Gastroesophageal sphincter (tissue), 4 donors: ENCODE data around the gene SLC7A10. TPM values are rescaled to one million over a fixed set of nuclear protein-coding genes. Genes with fewer than 3 reads are reported as not detected.
A peak's percentile ranks its signal among the peaks of the same experiment; 100 is the strongest.

Source experiments
- ATAC-seq: fragments of 150-250 bp; one replicate; pipeline ENCODE4 v1.9.1; 2016; ENCODE audit warnings: mild to moderate bottlenecking, moderate library complexity
- H3K27ac ChIP-seq, 4 donors: fragments of 200-600 bp; sonication (generic) in 3 of 4; 1 replicate in 3 of 4; 2 replicates in 1 of 4; pipeline ENCODE4 v1.5.1; 2016 to 2019
- H3K27me3 ChIP-seq: fragments of 200-600 bp; sonication (generic); one replicate; pipeline ENCODE4 v1.5.1; 2019
- H3K36me3 ChIP-seq, 2 donors: fragments of 200-600 bp; sonication (generic); one replicate each; pipeline ENCODE4 v1.5.1; 2019; ENCODE audit warnings: control low read depth in 1 of 2
- H3K4me1 ChIP-seq, 3 donors: fragments of 200-600 bp; sonication (generic); 1 replicate in 2 of 3; 2 replicates in 1 of 3; pipeline ENCODE4 v1.5.1; 2016 to 2019; ENCODE audit warnings: control low read depth in 2 of 3
- H3K4me3 ChIP-seq, 2 donors: fragments of 200-600 bp; sonication (generic); one replicate each; pipeline ENCODE4 v1.5.1; 2019; ENCODE audit warnings: mild to moderate bottlenecking in 1 of 2, moderate library complexity in 1 of 2
- H3K9me3 ChIP-seq, 3 donors: fragments of 200-600 bp; sonication (generic); one replicate each; pipeline ENCODE4 v1.5.1; 2017 to 2019; ENCODE audit warnings: control low read depth in 2 of 3
- CTCF ChIP-seq, 4 experiments: fragments of 200-600 bp in 2 of 4; fragments of 450-650 bp in 2 of 4; sonication (generic) in 1 of 4; IDR thresholded peaks; one replicate each; pipeline ENCODE4 v1.5.1; 2017 to 2019; ENCODE audit warnings: antibody characterized with exemption in 4 of 4, mild to moderate bottlenecking in 2 of 4, moderate library complexity in 2 of 4
- EP300 ChIP-seq: sonication (generic); formaldehyde crosslinking; IDR thresholded peaks from one replicate; pipeline ENCODE4 v1.6.1; 2017; ENCODE audit warnings: antibody characterized with exemption, mild to moderate bottlenecking
- POLR2A ChIP-seq, 2 donors: fragments of 450-650 bp; IDR thresholded peaks; one replicate each; pipeline ENCODE4 v1.6.1; 2017; ENCODE audit warnings: antibody characterized with exemption in 2 of 2, mild to moderate bottlenecking in 2 of 2, moderate library complexity in 1 of 2
- POLR2AphosphoS5 ChIP-seq: sonication (generic); formaldehyde crosslinking; IDR thresholded peaks from one replicate; pipeline ENCODE4 v1.6.1; 2017; ENCODE audit warnings: antibody characterized with exemption
- WGBS, 2 donors: methylation state at CpG; one replicate each; pipeline ENCODE4 v1.1.5; 2018; ENCODE audit warnings: low coverage in 1 of 2; 5-methylcytosine and 5-hydroxymethylcytosine counted together
- total RNA-seq, 4 donors: library from RNA; depleted of rRNA; stranded (reverse); fragments of >200 nt; gene quantifications; one replicate each; pipeline ENCODE4 v1.1.0, GENCODE V29; 2016

The SLC7A10 gene
- total RNA-seq, 4 donors from 2014 or later, result not detected

DNA sequence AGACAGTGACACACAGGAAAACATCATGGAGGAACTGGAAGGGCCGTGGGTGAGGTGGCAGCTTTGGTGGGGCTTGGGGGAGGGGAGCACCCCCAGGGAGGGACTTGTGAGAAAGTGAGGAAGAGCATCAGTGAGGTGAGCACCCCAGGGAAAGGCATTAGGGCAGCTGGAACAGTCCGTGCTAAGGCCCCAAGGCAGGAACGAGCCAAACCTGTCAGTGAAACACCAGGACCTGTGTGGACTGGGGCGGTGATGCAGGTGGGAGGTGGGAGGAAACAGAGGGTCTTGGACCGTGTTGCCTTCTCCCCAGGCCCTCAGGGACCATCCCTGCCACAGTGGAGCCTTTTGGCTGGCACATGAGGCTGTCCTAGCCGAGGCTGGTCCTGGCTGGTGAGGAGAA lies 17.3 kb upstream of the SLC7A10 start:
- H3K4me3 ChIP-seq, result no peak overlapping the region
- no peaks in the 10 kb centered on the region for H3K36me3 ChIP-seq
- no peak overlapping the region for H3K27ac ChIP-seq
- TF ChIP-seq POLR2A (IDR thresholded peaks at IDR 0.05), result no peak
- no peak for TF ChIP-seq CTCF (IDR thresholded peaks at IDR 0.05)
- no peak for TF ChIP-seq EP300
- no peak for TF ChIP-seq POLR2AphosphoS5
- peaks cover 27% of the 10 kb centered on the region for H3K27me3 ChIP-seq
- peaks cover 0 to 12% (median 0%) of the 10 kb centered on the region in 3 donors for H3K9me3 ChIP-seq
- WGBS, 2 donors, result 77% methylated on average over 4 of the region's 6 CpGs; no CpG with 5 or more reads in 1 of the 2 donors
- no peak for ATAC-seq
- peaks cover 0 to 10% (median 0%) of the 10 kb centered on the region in 3 donors for H3K4me1 ChIP-seq

- Histone ChIP-seq H3K27ac (no peak overlapping the region), H3K4me3 (no peak overlapping the region), H3K9me3 (peaks cover 0 to 12% (median 0%) of the 10 kb centered on the region in 3 donors), H3K27me3 (peaks cover 27% of the 10 kb centered on the region), H3K4me1 (peaks cover 0 to 10% (median 0%) of the 10 kb centered on the region in 3 donors), H3K36me3 (no peaks in the 10 kb centered on the region)
- whole genome bisulfite sequencing, 2 donors, result 85% methylated on average over 5 of the region's 10 CpGs; no CpG with 5 or more reads in 1 of the 2 donors
- ATAC-seq, result no peak
- no peak for TF ChIP-seq POLR2A (IDR thresholded peaks at IDR 0.05)
- TF ChIP-seq POLR2AphosphoS5, result no peak
- no peak for TF ChIP-seq EP300
- no peak for TF ChIP-seq CTCF (IDR thresholded peaks at IDR 0.05)
Observed at GRCh38 chr19:33242131-33242530, 16.5 kb upstream of the SLC7A10 start.

DNA sequence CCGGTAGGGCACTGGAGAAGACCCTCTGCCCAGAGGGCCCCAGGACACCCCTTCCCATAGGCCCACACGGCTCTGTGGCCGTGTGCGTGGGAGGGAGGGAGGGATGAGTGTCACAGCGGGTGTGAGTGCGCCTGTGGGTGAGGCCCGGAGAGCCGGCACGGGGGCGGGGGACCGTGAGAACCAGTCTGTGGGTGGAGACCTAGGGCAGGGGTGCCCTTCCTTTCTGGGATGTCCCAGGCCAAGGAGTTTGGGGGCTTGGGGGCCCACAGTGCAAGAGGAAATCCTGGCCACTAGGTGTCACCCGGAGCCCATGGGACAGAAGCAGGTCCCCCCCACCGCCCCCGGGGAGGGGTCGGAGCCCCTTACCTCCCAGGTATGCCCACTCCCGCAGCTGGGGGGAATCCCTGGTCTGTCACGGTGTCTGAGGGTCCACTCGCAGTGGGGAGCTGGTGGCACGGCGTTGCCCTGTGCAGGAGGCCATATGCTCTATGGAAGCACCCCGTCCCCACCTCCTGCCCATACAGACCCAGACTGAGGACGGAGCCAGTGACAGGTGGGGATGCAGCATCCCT lies 16.0 kb upstream of the SLC7A10 start:
- Histone ChIP-seq H3K27me3 (peaks cover 27% of the 10 kb centered on the region), H3K4me3 (no peak overlapping the region), H3K36me3 (no peaks in the 10 kb centered on the region), H3K4me1 (peaks cover 0 to 10% (median 0%) of the 10 kb centered on the region in 3 donors), H3K9me3 (peaks cover 0 to 12% (median 0%) of the 10 kb centered on the region in 3 donors), H3K27ac (no peak overlapping the region)
- TF ChIP-seq CTCF (IDR thresholded peaks at IDR 0.05) (peak in 3 of 4 experiments; percentile 55 to 89 (median 67)), EP300 (no peak)
- WGBS, 2 donors, result no CpG with 5 or more reads among the region's 22 CpGs
- ATAC-seq, result peak; percentile 29

DNA sequence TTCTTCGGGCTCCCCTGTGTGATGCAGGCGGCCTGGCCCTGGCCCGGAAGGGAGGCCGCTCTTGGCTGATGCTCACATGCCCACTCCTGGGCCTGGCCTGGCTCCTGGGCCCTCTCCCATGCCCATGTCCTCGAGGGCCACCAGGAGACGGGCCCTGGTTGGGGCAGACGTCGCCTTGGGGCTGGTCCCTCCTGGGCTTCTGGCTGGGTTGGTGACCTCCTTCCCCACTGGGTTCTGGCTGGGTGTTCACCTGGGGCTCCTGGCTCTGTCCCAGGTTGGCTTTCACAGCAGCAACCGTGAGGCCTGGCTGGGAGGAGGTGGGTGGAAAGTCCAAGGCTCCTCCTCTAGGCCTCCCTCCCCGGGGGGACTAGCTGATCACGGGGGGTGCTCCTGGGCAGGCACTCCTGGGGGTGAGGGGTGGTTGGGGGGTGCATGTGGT lies 15.5 kb upstream of the SLC7A10 start:
- H3K27me3 ChIP-seq, result peaks cover 27% of the 10 kb centered on the region
- peaks cover 0 to 10% (median 0%) of the 10 kb centered on the region in 3 donors for H3K4me1 ChIP-seq
- peaks cover 0 to 11% (median 0%) of the 10 kb centered on the region in 3 donors for H3K9me3 ChIP-seq
- H3K36me3 ChIP-seq, result no peaks in the 10 kb centered on the region
- no peak overlapping the region for H3K27ac ChIP-seq
- no CpG with 5 or more reads among the region's 11 CpGs for WGBS, 2 donors
- TF ChIP-seq CTCF (IDR thresholded peaks at IDR 0.05) (no peak), POLR2A (IDR thresholded peaks at IDR 0.05) (no peak), EP300 (no peak), POLR2AphosphoS5 (no peak)
- ATAC-seq, result no peak
- no peak overlapping the region for H3K4me3 ChIP-seq

DNA sequence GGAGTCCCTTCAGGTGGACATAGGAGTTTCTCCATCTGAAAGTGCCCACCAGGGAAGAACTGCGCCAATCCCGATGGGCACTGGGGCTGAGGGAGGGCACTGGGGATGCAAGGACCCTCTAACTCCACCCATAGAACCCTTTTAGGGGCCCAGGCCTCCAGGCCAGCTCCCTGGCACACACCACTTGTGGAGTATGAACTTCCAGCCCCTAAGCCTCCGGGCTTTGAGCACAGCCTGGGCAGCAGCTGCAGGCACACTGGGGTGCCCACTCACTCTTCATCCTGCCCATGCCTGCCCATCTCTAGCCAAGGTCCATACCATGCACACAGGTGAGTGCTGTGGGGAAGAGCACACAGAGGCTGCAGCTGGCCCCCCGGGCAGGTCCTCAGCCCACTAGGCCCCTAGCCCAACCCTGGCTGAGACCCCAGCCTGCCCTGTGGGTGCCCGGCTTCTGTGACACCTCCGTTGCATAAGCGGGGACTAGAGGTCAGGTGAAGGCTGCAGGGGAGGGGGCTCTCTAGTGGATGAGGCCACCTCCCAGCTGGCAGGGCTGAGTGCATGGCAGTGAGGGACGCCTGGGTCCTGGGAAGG lies 14.6 kb upstream of the SLC7A10 start:
- H3K36me3 ChIP-seq, result no peaks in the 10 kb centered on the region
- H3K4me1 ChIP-seq, result peaks cover 0 to 10% (median 0%) of the 10 kb centered on the region in 3 donors
- no peak for TF ChIP-seq CTCF (IDR thresholded peaks at IDR 0.05)
- H3K9me3 ChIP-seq, result peaks cover 0 to 3% (median 0%) of the 10 kb centered on the region in 3 donors
- peaks cover 32% of the 10 kb centered on the region for H3K27me3 ChIP-seq
- no peak overlapping the region for H3K4me3 ChIP-seq
- no peak overlapping the region for H3K27ac ChIP-seq
- 100% methylated on average over 1 of the region's 8 CpGs; no CpG with 5 or more reads in 1 of the 2 donors for WGBS, 2 donors
- no peak for ATAC-seq
